GM15510 (cell line): Measurements from ENCODE around the gene ME1.

Source experiments
- POLR2A ChIP-seq: IDR thresholded peaks from 3 replicates; pipeline ENCODE4 v1.6.1; 2011; ENCODE audit warnings: borderline replicate concordance; ENCODE audit not compliant: insufficient read length; ENCODE audit errors: extremely low read depth

The ME1 gene

DNA sequence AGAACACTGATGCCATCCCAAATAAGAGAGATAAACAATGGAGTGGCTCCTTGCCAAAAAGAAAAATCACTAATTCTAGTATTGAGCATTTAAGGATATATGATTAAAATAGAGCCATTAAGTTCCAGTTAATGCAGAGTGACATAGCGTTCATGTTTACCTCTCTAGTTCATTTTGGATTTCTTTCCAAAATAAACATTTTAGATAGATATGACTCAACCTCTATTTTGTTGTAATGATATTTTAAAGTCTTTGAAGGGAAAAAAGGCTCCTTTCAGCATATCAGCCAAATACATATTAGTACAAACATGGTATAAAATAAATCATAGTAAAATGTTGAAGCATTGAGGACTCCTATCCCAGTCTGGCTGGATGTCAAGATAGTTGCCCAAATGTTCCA is 204.3 kb downstream of the ME1 start:
- TF ChIP-seq POLR2A = no peak

GRCh38 chr6:83221889-83222479 is 208.9 kb downstream of the ME1 start:
- no peak for TF ChIP-seq POLR2A

GRCh38 chr6:83221276-83221675 is 209.6 kb downstream of the ME1 start:
- TF ChIP-seq POLR2A = no peak

DNA sequence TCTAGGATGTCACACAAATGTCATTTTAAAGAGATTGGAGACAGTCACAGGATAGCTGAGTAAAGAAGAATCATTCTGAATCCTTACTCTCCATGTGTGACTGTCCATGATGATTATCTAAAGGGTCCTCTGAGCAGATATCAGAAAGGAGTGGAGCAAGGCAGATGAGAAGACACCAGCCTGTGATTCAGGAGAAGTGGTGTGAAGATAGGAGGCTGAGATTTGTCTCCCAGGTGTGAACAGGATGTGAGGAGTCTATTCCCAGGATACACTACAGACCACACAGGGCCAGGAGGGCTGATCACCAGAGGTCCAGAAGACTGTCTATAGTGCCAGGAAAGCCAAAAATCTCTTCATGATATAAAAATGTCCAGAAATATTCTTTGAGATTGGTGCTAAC is 210.7 kb downstream of the ME1 start:
- no peak for TF ChIP-seq POLR2A

- TF ChIP-seq POLR2A = no peak
These were observed 212.2 kb downstream of the ME1 start for GRCh38 chr6:83218646-83219045.

DNA sequence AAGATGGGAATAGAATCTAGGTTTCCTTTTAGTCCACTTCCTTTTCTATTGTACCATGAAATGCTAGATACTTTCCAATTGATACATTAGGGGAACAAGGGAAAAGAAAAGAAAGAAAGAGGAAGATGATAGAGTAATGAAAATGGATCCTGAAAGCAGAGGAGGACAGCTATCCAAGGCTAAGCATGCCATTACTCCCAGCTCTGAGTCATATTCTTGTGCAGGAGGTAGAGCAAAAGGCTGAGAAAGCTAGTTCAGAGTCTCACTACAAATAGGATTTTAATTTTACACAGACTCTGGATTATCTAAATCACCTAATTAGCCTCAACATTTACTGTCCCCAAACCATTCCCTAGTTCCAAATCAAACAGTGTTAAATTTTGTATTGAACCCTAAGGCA is 214.0 kb downstream of the ME1 start:
- no peak for TF ChIP-seq POLR2A

- TF ChIP-seq POLR2A = no peak
These were observed 215.5 kb downstream of the ME1 start for GRCh38 chr6:83215131-83216047.

DNA sequence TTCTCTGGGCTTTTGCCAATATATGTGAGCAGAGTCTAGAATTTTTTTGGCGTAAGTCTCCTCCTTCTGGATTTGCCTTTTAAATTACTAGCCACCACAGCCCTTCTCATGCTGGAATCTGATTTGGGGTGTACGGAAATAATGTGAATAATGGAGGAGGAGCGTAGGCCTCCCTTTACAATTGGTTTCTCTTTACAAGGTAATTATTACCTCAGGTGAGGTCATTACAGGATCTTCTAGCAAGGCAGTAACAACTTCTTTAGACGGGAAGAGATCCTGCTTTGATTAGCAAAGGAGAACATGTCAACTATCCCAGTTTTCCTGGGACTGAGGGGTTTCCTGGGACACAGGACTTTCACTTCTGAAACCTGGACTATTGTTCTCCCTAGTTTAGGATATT is 228.8 kb downstream of the ME1 start:
- TF ChIP-seq POLR2A = no peak

- TF ChIP-seq POLR2A = no peak
These were observed 231.0 kb downstream of the ME1 start for GRCh38 chr6:83199863-83200225.

- no peak for TF ChIP-seq POLR2A
These were observed 231.5 kb downstream of the ME1 start for GRCh38 chr6:83199173-83199862.

- TF ChIP-seq POLR2A = no peak
These were observed 232.2 kb downstream of the ME1 start for GRCh38 chr6:83198486-83199172.

GRCh38 chr6:83193747-83194566 is 236.9 kb downstream of the ME1 start:
- no peak for TF ChIP-seq POLR2A

DNA sequence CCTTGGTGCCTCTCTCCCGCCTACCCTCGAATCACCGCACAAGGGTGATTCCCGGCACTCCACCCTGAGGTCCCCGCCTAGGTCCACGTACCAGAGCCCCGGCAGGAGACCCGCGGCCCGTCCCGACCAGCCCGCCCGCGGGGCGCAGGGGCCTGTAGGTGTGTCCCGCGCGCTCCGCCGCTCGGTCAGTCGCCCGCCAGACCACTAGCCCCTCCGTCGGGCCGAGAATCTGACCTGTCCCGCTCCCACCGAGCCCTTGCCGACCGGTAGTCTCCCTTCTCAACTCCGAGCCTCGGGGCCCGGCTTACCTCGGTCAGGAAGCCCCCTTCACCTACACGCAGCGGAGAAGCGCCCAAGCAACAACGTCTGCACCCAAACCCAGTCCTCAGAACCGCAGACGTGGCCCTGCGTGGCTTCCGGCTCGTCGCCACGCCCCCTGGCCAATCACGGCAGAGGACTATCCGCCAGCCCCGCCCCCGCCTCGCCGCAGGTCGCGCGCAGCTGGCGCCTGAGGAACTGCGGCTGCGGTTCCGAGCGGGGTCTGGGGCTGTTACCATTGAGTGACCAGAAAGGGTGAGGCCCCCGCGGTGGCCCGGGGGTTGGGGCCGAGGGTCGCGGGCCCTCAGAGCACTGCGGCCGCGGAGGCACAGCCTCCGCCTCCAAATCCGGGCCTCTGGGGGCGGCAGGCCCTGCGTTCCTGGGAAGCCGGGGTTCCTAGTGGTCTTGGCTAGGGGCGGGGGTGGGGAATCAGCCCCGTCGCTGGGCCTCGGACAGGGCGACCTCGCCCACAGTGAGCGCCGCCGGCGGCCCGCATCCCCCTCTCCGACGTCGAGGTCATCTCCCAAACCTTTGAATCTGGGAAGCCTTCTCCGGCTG is 237.7 kb downstream of the ME1 start, which contains the start of the genes PGM3 and RWDD2A:
TSS of gene PGM3 (minus strand) at position 395 of the 876 bp plus-strand sequence. CDS start 2,253 bp downstream, outside the sequence.
TSS of gene RWDD2A (plus strand) at position 487 of the 876 bp plus-strand sequence. CDS start 1,095 bp downstream, outside the sequence.
- TF ChIP-seq POLR2A = peak; percentile 85
